Ovary (tissue), 3 donors: ENCODE measurements around the gene ARR3.

Source experiments
- EP300 ChIP-seq: sonication (generic); formaldehyde crosslinking; IDR thresholded peaks from one replicate; pipeline ENCODE4 v1.6.1; 2017; ENCODE audit warnings: antibody characterized with exemption
- POLR2A ChIP-seq: fragments of 450-650 bp; IDR thresholded peaks from one replicate; pipeline ENCODE4 v1.6.1; 2017; ENCODE audit warnings: antibody characterized with exemption, mild to moderate bottlenecking, moderate library complexity
- TF ChIP-seq, protein P1 (sequence below), 3 donors: fragments of 450-650 bp in 2 of 3; fragments of 200-600 bp in 1 of 3; IDR thresholded peaks; one replicate each; pipeline versions ENCODE4 v1.5.1 to v1.8.0; 2016 to 2022; ENCODE audit warnings: antibody characterized with exemption in 3 of 3, mild to moderate bottlenecking in 1 of 3
- donor health status: DM: no; HTN: no; CAD: no.

DNA sequence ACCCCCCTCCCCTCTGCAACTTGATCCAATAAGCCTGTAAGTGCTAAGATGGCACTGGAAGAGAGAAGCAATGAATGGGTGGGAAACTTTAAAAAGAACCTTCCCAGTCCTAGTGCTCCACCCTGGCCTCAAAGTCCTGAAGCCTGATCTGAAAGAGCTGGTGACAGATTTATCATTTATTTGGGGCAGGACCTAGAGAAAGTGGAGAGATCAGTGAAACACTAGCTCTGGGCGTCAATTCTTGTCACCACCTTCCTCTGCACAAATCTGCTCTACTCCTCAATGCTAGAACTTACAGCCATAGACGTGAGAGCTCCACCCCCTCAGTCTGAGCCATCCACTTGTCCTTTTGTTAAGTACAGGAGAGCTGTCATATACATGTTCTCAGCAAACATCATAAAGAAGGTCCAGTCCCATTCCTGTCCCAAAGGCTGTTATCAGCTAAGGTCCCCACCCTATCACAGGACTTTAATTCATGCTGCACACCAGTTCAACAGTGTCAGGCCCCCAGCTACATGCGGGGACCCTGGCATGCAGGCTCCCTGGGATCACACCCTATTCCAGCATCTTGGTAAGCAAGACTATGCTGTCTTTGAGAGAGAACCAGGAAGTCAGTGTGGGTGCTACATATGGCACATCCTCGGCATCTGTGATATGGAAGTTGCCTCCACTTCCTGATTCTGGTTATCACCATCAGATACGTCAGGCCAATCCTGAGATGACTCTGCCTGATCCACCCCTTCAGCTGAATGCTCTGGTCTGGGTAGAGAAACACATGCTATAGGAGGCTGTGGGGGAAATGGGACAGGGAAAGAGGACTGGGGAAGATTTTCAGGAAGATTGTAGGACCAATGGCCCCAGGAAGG, 10.5 kb upstream of the ARR3 start:
- TF ChIP-seq, protein P1, sequence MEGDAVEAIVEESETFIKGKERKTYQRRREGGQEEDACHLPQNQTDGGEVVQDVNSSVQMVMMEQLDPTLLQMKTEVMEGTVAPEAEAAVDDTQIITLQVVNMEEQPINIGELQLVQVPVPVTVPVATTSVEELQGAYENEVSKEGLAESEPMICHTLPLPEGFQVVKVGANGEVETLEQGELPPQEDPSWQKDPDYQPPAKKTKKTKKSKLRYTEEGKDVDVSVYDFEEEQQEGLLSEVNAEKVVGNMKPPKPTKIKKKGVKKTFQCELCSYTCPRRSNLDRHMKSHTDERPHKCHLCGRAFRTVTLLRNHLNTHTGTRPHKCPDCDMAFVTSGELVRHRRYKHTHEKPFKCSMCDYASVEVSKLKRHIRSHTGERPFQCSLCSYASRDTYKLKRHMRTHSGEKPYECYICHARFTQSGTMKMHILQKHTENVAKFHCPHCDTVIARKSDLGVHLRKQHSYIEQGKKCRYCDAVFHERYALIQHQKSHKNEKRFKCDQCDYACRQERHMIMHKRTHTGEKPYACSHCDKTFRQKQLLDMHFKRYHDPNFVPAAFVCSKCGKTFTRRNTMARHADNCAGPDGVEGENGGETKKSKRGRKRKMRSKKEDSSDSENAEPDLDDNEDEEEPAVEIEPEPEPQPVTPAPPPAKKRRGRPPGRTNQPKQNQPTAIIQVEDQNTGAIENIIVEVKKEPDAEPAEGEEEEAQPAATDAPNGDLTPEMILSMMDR (IDR thresholded peaks at IDR 0.05), result no peak
- TF ChIP-seq POLR2A (no peak), EP300 (no peak)
